Measurements from ENCODE around the gene CAMSAP2. TPM values are rescaled to one million over a fixed set of nuclear protein-coding genes. Genes with fewer than 3 reads are reported as not detected.

Gene CAMSAP2
- total RNA-seq, 1 experiment from 2014 or later = 25.0 TPM

DNA sequence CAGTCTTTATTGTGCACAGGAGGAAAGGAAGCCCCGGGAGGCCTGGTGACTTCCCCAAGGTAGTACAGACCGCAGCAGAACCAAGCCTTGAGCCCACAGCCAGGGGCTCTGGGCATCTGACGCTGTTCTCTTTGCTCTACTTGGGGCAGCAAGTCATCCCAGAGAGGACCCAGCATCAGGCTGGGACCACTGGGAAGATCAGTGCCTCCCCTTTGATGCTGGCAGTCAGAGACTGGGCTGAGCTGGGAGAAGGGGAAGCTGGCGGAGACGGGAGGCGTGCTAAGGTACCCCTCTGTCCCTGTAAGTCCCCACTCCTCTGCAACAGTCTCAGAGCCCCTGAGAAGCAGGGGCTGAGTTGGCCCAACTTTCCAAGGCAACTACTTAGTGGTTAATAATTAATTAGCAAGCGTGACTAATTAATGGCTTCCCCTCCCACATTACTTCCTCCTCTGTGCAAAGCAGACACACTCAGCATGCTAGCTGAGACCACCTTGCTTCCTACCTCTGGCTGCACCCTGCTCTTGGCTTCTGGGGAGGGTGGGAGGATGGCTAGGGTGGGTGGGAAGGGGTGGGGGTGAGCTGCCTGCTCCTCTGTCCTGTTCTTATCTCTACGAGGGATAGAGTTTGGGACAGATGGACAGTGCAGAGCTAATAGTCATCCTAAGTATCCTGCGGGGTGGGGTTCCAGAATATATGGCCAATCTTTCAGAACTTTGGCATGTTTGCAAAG, 157.3 kb downstream of the CAMSAP2 start (continued):
- TF ChIP-seq, protein P1, sequence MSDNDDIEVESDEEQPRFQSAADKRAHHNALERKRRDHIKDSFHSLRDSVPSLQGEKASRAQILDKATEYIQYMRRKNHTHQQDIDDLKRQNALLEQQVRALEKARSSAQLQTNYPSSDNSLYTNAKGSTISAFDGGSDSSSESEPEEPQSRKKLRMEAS (IDR thresholded peaks at IDR 0.05) = no peak

GRCh38 chr1:200896531-200897196, 158.0 kb downstream of the CAMSAP2 start:
- H3K9ac ChIP-seq (ENCODE audit: low read length) = peak overlapping the region; percentile 43; the same call in 1 of the 2 replicates
- no peaks in the 10 kb centered on the region for H3K27me3 ChIP-seq (ENCODE audit: insufficient read depth, low read length)
- CTCF ChIA-PET = interaction anchor here (0.7 to 0.8 kb wide), 2 partner anchors 337 to 539 kb away, joined by 3 to 4 read pairs; no protein-coding TSS in a partner anchor
- DNase-seq (ENCODE audit: low read depth, low spot score) (peak; percentile 54), ATAC-seq (peak; percentile 69)
- no peaks in the 10 kb centered on the region; the same call in 1 of the 2 replicates for H3K79me2 ChIP-seq (ENCODE audit: insufficient read depth, low read length)
- BruUV-seq (replicated peaks) = no TSS peak
- RAD21 ChIA-PET (ENCODE audit: low non-redundant PET in 1 of 2, low total read pairs in 2 of 2, uncharacterized antibody in 2 of 2, unreplicated experiment in 2 of 2) = no interaction called here
- H3K9me3 ChIP-seq (ENCODE audit: control insufficient read depth in 1 of 2, insufficient read depth in 1 of 2, low read depth in 1 of 2, low read length in 2 of 2) = no peaks in the 10 kb centered on the region
- no peak overlapping the region for H2AFZ ChIP-seq (ENCODE audit: low read depth, low read length, poor library complexity, severe bottlenecking)
- POLR2A ChIA-PET = interaction anchor here (1.4 kb wide), 1 partner anchor 29 kb away, joined by 5 read pairs; no protein-coding TSS in a partner anchor
- peaks cover 0 to 3% of the 10 kb centered on the region in 2 experiments; a peak in 1 of 4 replicates for H3K36me3 ChIP-seq (ENCODE audit: control insufficient read depth in 1 of 2, insufficient read depth in 2 of 2, low read length in 2 of 2)
- H3K27ac ChIP-seq (ENCODE audit: low read depth, low read length) = peak overlapping the region; percentile 40; the same call in 1 of the 2 replicates
- TF ChIP-seq, protein P2, sequence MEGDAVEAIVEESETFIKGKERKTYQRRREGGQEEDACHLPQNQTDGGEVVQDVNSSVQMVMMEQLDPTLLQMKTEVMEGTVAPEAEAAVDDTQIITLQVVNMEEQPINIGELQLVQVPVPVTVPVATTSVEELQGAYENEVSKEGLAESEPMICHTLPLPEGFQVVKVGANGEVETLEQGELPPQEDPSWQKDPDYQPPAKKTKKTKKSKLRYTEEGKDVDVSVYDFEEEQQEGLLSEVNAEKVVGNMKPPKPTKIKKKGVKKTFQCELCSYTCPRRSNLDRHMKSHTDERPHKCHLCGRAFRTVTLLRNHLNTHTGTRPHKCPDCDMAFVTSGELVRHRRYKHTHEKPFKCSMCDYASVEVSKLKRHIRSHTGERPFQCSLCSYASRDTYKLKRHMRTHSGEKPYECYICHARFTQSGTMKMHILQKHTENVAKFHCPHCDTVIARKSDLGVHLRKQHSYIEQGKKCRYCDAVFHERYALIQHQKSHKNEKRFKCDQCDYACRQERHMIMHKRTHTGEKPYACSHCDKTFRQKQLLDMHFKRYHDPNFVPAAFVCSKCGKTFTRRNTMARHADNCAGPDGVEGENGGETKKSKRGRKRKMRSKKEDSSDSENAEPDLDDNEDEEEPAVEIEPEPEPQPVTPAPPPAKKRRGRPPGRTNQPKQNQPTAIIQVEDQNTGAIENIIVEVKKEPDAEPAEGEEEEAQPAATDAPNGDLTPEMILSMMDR (IDR thresholded peaks at IDR 0.05 in 2 of 3, conservative IDR thresholded peaks at IDR 0.05 in 1 of 3; ENCODE audit: borderline replicate concordance in 1 of 3, insufficient read depth in 1 of 3, low read depth in 2 of 3, low read length in 2 of 3) = no peak
- peak; percentile 52 for TF ChIP-seq POLR2AphosphoS5 (IDR thresholded peaks at IDR 0.05; ENCODE audit: low read depth, low read length)
- peak overlapping the region; percentile 15 to 63 for H3K4me3 ChIP-seq (replicated peaks in 1 of 2; ENCODE audit: low read depth in 1 of 2, low read length in 2 of 2)
- H3K4me2 ChIP-seq (ENCODE audit: low read length) = peak overlapping the region; percentile 97
- intact Hi-C loops (cut with micrococcal nuclease) = no loop called here
- H4K20me1 ChIP-seq (ENCODE audit: insufficient read depth) = no peaks in the 10 kb centered on the region
- no peaks in the 10 kb centered on the region for H3K9me2 ChIP-seq (ENCODE audit: insufficient read depth)
- H3K4me1 ChIP-seq (ENCODE audit: control insufficient read depth in 1 of 2, insufficient read depth in 2 of 2, low read length in 2 of 2) = peaks cover 44 to 61% of the 10 kb centered on the region in 2 experiments
